GM12892 (cell line): Measurements from ENCODE around the gene LMLN.
"Not testable (repeated sequence)": the region's sequence is repeated elsewhere in the genome, so short reads cannot be mapped to it uniquely, and the experiment has no call there.

Experiments used
- POLR2AphosphoS5 ChIP-seq: IDR thresholded peaks from 2 replicates; pipeline ENCODE4 v1.6.1; 2011; ENCODE audit warnings: low read depth, low read length, control low read depth
- TAF1 ChIP-seq: IDR thresholded peaks from 2 replicates; pipeline ENCODE4 v1.6.1; 2011; ENCODE audit warnings: low read depth, mild to moderate bottlenecking, control low read depth, low read length, borderline replicate concordance

DNA sequence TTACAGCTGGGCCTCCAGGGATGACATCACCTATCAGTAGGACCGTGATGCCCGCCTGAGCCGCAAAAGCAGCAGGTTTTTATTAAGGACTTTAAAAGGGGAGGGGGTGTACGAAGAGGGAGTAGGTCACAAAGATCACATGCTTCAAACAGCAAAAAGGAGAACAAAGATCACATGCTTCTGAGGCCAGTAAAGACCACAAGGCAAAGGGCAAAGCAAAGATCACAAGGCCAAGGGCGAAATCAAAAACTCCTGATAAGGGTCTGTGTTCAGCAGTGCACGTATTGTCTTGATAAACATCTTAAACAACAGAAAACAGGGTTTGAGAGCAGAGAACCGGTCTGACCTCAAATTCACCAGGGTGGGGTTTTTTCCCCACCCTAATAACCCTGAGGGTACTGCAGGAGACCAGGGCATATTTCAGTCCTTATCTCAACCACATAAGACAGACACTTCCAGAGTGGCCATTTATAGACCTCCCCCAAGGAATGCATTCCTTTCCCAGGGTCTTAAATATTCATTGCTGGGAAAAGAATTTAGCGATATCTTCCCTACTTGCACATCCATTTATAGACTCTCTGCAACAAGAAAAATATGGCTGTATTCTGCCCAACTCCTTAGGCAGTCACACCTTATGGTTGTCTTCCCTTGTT lies 7.4 kb downstream of the LMLN start:
- not testable (repeated sequence) for TF ChIP-seq POLR2AphosphoS5, TAF1
